NCI-H2081 (cell line): Measurements from ENCODE around the gene GTSE1.
"Not testable (repeated sequence)": the region's sequence is repeated elsewhere in the genome, so short reads cannot be mapped to it uniquely, and the experiment has no call there.

Experiments used
- DNase-seq, 2 experiments: peaks; one replicate each; lab custom pipeline; 2025; lab: John Stamatoyannopoulos, UW

The GTSE1 gene

DNA sequence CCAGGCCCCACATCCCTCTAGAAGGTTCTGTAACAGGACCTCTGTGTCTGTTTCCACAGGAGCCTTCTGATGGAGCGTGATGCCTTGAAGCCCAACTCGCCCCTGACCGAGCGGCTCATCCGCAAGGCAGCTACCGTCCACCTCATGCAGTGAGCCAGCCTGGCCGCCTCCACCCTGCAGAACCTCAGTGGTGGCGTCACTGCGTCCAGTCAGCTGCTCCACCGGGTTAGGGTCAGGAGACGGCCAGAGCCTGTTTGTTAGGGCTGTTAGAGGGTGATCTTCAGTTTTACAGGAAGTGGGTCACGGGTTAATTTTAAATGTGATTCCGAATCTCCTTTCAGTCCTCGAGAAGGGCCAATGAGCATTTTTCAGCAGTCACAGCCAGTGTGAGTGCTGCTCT is 3.9 kb upstream of the GTSE1 start:
- DNase-seq: no peak

DNA sequence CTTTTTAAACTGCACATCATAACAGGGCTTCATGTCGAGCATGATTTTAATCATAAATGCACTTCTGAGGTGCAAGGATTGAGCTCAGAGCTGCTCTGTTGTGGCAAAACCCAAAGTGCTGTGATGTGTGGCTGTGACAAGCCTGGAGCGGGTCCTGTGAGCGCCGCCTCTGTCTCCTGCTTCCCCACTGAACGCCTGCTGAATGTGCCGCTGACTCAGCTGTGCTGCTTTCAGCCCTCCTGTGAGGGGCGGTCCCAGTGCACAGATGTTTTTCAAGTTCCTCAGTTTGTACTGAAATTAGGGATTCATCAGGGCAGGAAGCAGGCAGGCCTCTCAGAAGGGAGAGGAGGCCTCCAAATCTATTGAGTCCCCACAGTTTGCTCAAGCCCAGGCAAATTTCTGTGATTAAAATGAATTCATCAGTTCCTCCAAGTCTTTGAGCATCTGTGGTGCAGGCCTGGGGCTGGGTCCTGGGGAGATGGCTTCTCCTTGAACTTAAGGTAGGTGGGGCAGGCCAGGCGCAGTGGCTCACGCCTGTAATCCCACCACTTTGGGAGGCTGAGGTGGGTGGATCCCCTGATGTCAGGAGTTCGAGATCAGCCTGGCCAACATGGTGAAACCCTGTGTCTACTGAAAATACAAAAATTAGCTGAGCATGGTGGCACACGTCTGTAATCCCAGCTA is 3.0 kb upstream of the GTSE1 start:
- no peak for DNase-seq

DNA sequence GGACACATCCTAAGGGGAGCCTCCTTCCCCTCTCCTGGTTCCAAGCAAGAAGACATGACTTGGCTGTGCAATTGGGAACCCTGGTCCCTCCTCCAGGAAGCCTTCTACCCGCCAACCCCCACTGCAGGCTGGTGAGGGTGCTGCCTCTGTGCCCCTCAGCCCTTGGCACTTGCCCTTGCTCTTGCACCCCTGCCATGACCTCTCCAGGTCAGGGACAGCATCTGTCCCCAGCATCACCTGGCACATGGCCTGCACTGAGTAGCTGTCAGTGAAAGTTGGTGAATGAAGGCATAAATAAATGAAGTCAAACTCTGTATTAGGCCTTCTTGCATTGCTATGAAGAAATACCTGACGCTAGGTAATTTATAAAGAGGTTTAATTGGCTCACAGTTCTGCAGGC is 1.9 kb upstream of the GTSE1 start:
- no peak for DNase-seq

DNA sequence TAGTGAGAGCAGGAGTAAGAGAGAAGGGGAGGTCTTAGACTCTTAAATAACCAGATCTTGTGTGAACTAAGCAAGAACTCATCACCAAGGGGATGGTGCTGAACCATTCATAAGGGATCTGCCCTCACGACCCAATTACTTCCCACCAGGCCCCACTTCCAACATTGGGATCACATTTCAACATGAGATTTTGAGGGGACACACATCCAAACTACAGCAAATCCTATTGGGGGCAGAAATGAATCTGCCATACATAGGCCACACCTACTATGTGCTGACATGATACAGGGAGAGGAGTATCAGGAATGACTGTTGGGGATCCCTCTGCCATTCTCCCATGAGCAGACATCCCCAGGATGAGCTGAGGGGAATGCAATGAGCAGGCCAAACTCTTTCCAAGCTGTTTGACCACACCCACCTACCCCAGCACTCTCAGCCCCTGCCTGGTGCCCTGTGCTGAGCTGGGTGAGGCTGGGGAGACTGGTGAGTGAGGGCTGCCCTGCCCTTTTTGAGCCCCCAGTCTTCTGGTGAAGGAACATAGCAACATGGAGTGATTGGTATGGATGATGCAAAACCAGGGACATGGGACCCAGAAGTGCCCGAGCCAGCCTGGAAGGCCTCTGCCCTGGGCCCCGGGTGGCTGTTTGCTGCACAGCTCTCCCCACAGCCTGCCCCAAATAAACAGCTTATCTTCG is 1.2 kb upstream of the GTSE1 start:
- DNase-seq: no peak

DNA sequence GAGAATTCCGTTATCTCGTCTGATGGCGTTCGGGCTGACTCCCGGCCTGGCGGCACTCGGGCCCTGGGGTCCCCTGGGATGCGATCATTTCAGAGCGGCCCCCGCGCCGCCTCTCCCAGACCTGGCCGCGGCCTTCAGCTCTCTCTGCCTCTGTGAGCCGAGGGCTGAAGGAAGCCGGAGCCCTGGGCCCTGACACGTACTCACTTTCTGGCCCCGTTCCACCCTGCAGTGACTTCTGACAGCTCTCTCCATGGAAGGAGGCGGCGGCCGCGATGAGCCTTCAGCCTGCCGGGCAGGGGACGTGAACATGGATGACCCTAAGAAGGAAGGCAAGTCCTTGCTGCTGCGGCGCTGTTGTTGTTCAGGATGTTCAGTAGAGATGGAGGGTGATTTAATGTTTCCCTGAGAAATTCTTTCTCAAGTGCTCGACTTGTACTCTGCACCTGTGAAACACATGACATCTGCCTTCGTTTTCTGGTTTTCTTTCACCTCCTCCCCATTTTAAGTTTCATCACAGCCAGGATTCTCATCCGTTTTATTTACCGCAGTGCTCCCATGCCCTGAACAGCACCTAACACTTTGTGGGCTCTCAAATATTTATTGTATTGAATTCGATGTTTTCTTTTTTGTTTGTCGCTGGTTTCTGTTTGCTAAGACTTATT is 612 bp downstream of the GTSE1 start:
- DNase-seq: no peak

DNA sequence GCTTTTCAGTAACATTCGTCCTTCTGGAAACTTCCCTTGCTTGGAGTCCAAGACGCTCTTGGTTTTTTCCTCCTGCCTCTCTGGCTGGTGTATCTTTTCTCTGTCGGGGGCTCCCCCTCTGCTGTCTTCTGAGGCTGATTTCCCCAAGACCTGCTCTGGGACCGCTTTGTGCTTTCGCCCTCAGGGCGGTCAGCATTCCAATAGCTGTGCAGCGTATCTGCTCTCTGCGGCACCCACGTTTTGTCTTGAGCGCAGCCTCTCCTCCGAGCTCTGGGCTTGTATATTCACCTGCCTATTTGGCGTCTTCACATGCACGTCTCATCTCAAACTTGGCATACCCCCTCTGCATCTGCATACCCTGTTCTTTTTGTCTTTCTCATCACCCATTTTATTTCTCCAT is 2.4 kb downstream of the GTSE1 start:
- DNase-seq: no peak

DNA sequence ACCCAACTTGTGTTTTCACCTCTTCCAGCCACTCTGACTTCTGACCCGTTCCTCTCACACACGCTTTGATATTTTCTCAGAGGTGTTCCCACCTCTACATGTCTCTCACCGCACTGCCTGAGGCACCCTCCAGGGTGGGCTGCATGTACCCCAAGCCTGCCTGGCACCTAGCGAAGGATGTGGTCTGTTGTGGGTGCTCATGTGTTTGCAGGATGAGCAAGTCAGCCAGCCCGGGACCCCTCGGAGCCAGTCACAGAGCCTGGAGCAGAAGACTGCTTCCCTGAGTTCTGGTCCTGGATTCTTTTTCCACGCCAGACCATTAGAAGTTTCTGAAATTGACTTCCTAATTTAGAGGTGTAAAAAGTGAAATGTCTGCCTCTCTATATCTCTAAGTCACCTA is 3.8 kb downstream of the GTSE1 start:
- no peak for DNase-seq

DNA sequence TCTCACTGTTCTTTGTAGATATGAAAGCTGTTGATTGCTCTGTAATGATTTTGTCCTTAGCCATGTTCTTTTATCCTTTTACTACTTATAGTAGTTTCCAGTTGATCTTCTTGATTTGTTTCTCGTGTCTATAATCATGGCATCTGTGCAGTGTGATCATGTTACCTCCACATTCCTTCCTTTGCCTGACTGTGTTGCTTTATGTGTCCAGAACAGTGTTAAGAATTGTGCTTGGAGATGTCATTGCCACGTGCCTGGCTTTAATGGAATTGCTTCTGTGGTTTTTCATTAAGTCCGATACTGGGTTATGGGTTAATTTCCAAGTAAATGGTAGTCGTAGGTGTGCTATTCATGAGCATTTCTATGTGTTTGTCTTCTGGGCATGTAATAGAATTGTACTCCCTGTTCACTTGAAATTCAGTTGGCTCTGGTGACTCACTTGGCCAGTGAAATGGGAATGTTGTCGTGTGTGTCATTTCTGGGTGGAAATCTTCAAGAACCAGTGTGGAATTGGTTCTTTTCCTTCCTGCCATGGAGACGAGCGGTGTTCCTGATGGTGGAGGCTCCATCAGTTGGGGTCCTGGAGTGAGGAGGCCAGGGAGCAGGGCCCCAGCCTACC is 6.8 kb downstream of the GTSE1 start:
- DNase-seq: no peak

DNA sequence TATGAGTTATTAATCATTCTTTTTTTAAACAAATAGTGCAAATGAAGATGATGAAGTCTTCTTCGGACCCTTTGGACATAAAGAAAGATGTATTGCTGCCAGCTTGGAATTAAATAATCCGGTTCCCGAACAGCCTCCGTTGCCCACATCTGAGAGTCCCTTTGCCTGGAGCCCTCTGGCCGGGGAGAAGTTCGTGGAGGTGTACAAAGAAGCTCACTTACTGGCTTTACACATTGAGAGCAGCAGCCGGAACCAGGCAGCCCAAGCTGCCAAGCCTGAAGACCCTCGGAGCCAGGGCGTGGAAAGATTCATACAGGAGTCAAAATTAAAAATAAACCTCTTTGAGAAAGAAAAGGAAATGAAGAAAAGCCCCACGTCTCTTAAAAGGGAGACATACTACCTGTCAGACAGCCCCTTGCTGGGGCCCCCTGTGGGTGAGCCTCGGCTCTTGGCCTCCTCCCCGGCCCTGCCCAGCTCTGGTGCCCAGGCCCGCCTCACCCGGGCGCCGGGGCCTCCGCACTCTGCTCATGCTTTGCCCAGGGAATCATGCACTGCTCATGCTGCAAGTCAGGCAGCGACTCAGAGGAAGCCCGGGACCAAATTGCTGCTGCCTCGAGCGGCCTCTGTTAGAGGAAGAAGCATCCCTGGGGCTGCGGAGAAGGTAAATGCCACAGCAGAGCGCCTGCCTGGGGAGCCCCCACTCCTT is 11.8 kb downstream of the GTSE1 start:
- DNase-seq: no peak

DNA sequence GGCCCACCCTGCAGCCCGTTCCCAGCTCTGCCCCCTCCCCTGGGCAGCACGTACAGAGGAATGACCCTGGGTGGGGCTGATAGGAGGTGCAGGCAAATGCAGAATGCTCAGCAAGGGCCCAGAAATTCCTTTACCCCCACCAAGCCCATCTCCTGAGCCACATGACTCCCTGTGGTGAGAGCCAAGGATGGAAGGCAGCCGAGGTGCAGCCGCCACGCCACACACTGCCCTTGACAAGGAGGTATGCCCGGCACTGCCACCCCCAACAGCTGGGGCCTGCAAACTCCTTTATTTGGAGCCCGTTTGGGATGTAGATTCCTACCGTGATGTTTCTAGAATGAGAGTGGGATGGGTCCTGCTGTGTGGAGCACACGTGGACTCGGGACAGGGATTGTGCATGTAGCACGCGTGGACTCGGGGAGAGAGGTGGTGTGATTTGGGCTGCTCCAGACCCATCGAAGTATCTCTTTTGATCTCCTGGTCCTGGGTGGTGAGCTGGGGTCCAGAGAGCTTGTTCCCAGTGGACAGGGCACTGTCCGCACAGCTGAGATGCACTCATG is 12.9 kb downstream of the GTSE1 start:
- no peak for DNase-seq

DNA sequence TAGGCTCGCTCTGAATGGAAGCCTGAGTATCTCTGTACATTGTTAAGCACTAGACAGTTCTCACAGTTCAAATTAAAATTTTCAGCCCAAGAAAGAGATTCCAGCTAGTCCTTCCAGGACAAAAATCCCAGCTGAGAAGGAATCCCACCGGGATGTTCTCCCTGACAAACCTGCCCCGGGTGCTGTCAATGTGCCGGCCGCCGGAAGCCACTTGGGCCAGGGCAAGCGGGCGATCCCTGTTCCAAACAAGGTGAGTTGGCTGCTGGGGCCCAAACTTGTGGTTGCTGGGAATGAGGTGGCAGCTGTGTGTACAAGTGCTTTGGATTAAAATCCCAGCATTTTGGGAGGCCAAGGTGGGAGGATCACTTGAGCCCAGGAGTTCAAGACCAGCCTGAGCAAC is 15.4 kb downstream of the GTSE1 start:
- DNase-seq: no peak

DNA sequence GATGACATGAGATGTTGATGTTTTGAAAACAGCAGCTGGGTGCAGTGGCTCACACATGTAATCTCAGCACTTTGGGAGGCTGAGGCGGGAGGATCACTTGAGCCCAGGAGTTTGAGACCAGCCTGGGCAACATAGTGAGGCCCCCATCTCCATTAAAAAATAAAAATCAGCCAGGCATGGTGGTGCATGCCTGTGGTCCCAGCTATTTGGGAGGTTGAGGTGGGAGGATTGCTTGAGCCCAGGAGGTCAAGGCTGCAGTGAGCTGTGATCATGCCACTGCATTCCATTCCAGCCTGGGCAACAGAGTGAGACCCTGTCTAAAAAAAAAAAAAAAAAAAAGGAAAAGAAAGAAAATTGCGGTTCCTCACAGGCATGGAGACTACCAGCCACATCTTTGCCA is 16.2 kb downstream of the GTSE1 start:
- not testable (repeated sequence) for DNase-seq

DNA sequence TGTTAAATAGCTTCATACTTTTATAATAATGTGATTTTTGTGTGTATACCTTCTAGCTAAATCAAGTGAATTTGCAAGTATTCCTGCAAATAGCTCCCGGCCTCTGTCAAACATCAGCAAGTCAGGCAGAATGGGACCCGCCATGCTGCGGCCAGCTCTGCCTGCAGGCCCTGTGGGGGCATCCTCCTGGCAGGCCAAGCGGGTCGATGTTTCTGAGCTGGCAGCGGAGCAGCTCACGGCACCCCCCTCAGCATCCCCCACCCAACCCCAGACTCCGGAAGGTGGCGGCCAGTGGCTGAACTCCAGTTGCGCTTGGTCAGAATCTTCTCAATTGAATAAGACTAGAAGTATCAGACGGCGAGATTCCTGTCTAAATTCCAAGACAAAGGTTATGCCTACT is 19.3 kb downstream of the GTSE1 start:
- DNase-seq: no peak

DNA sequence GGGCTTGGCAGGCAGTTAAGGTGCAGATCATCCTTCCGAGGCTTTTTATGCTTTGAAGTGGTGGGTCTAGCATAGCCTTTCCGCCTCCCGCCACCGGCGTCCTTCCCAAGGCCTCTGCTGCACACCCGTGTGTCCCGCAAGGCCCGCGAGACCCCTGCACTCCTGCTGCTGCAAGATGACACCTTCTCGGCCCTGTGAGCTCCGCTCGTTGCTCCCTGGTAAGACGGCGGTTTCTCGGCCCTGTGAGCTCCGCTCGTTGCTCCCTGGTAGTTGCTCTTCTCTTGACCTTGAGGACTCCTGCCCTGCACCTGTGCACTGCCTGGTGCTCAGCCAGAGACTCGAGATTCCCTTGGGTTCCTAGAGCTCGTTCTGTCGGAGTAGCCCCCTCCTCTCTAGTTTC is 21.0 kb downstream of the GTSE1 start:
- DNase-seq: no peak

DNA sequence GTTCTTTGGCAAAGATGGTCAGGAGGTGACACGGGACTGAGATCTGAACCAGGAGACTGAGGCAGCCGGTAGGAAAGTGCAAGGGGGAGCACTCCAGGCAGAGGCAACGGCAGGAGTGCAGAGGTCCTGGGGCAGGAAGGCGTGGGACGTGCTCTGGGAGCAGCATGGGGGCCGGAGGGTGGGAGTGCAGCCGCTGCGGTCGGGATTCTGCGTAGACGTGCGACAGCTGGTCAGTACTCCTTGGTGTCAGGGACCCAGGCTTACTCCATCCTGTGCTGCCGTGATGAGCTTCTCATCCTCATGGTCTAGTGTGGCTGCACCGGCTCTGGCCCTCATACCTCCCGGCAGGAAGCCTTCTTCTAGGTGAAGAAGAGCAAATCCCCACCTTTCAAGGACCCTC is 21.9 kb downstream of the GTSE1 start:
- no peak for DNase-seq

DNA sequence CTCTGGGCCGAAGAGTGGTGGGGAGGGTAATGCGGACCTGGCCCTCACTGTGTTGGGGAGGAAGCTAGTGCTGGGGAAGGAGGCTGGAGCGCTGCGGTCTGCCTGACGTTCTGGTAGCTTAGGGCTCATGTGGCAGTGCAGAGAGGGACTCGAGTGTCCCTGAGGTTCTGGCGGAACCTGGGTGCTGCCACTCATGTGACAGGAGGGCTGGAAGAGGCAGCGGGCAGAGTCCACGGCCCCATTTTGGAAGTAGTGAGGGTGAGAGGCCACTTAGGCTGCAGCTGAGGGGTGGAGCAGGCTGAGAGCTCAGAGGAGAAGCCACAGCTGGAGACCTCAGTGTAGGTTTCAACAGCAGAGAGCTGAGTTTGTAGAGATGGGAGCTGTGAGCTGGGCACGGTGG is 22.6 kb downstream of the GTSE1 start:
- no peak for DNase-seq

DNA sequence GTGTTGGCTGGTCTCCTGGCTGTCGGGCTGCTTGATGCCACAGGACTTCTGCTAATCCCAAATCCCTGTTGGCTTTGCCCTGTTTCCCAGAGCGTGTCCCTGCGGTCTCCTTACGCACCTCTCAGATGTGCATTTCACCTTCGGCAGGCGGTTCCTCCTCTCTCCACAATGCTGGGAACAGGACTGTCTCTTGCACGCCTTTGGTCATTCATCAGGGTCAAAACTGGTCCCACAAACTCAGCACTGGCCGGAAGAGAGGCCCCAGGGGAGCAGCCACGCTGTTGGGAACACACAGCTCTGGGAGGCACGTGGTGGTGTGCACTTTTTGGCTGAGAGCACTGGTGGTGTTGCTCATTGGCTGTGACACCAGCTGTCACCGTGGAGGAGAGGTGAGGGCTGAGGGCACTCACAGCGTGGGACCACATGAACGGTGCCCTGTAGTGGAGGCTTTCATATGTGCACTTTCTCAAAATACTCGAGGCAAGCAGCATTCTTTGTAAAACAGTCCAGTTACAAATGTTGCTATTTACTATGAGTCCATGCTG is 23.6 kb downstream of the GTSE1 start:
- DNase-seq: no peak

DNA sequence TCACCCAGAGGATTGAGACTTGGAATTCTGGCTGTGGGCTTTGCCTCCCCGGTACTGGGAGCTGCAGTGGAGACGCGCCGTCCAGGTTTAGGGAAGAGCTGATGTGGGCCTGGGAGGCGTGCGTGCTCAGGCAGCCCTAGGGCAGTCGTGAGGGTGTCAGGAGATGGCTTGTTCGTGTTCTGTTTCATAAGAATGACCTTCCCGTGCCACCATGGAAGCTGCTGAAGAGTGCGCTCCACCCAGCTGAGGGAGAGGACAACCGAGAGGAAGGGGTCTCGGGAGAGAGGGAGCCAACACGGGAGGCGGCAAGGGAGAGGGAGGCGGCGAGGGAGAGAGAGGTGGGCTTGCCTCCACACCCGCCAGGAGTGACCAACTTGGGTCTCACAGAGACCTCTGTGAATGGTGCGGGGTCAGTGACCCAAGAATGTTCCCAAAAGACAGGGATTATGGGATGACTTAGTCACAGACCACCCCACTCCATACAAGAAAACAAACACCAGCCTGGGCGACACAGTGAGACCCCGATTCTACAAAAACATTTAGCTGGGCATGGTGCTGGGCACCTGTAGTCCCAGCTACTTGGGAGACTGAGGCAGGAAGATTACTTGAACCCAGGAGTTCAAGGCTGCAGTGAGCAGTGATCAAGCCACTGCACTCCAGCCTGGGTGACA is 24.2 kb downstream of the GTSE1 start:
- DNase-seq: no peak

DNA sequence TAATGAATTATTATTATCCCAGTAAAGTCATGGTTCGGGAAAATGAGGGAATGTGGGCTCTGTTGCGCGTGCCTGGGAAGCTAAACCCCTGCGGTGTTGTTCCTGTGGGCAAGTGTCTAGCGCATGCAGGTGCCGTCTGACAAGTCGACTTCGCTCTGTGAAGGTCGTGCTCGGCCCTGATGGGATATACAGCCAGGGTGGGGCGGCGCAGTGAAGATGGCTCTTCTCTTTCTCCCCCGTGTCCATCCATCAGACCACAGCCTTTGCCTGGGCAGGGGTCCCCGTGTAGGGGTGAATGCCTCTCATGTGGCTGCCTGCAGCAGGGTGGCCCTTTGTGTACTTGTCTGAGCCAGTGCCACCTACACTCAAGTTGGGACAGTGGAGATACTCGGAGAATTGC is 26.0 kb downstream of the GTSE1 start:
- DNase-seq: no peak

DNA sequence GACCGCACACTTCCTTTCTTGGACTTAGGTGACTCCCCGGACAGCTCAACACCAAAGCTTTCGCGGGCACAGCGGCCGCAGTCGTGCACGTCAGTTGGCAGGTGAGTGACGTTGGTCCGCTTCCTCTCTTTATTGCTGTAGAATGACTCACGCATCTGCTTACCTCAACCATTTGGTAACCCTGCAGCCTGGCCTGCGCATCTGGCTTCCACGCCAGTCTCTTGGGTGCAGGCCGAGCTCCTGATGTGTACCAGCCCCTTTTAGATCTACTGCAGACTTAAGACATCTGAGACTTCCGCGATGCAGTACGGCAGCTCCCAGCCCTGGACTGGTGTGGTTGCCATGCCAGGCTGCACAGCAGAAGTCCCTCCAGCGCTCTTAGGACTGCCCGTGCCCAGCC is 26.5 kb downstream of the GTSE1 start:
- DNase-seq: no peak

DNA sequence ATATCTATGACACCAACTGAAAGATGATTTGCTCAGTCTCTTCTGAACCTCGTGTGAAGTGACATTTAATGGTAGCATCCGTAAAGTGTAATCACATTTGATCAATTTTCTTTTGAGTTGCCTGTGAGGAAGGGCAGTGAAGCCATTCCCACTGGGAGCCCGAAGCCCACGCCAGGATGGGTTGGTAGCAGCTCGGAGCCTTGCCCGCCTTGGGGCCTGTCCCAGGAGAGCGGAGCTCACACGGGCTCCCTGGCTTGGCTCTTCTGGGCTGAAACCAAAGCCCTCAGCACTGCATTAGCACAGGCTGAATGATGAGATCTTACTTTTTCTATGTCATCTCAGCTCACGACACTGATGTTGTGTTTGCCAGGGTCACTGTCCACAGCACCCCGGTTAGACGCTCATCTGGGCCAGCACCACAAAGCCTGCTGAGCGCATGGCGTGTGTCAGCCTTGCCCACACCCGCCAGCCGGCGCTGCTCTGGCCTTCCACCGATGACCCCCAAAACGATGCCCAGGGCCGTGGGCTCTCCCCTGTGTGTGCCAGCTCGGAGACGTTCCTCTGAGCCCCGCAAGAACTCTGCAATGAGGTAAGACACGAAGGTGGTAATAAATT is 29.5 kb downstream of the GTSE1 start:
- DNase-seq: no peak
